AG04450 (cell line): ENCODE data around the gene SREK1IP1. TPM values are rescaled to one million over a fixed set of nuclear protein-coding genes. Genes with fewer than 3 reads are reported as not detected.

ENCODE experiments used
- CTCF ChIA-PET: fragments of 300-600, 350-600 bp; formaldehyde crosslinking; extraction: SDS; loops from one replicate; lab custom pipeline; 2022; ENCODE audit warnings: antibody characterized with exemption, inconsistent platforms; lab: Charles Lee
- POLR2A ChIA-PET: fragments of 350-600 bp; formaldehyde crosslinking; extraction: SDS; loops from one replicate; lab custom pipeline; 2021; ENCODE audit warnings: antibody characterized with exemption, inconsistent platforms; lab: Yijun Ruan, JAX
- DNase-seq: peaks from one replicate; pipeline ENCODE4 v3.0.0-alpha.2; 2011; ENCODE audit warnings: low read depth, low spot score
- H3K27ac ChIP-seq: one replicate; pipeline ENCODE4 v1.5.1; 2012; ENCODE audit warnings: low read depth, low read length, control low read depth
- H3K27me3 ChIP-seq: one replicate; pipeline ENCODE4 v1.6.0; 2012; ENCODE audit warnings: low read length; ENCODE audit not compliant: control insufficient read depth, insufficient read depth
- H3K4me3 ChIP-seq: 2 replicates; pipeline ENCODE4 v1.5.1; 2011; ENCODE audit warnings: mild to moderate bottlenecking, low read depth, low read length, control low read depth
- H3K9me3 ChIP-seq: 2 replicates; pipeline ENCODE4 v1.5.1; 2012; ENCODE audit warnings: low read length; ENCODE audit not compliant: control insufficient read depth, insufficient read depth
- polyA plus RNA-seq: library from polyadenylated mRNA; depleted of rRNA; stranded (reverse); fragments of >200 nt; gene quantifications from 2 replicates; pipeline ENCODE4 v1.2.3, GENCODE V29; 2011
- TF ChIP-seq, protein P1 (sequence below): IDR thresholded peaks from 2 replicates; pipeline ENCODE4 v1.5.1; 2011; ENCODE audit warnings: low read depth, low read length, control low read depth, inconsistent platforms

SREK1IP1 gene
- polyA plus RNA-seq, 1 experiment, result 3.8 TPM

DNA sequence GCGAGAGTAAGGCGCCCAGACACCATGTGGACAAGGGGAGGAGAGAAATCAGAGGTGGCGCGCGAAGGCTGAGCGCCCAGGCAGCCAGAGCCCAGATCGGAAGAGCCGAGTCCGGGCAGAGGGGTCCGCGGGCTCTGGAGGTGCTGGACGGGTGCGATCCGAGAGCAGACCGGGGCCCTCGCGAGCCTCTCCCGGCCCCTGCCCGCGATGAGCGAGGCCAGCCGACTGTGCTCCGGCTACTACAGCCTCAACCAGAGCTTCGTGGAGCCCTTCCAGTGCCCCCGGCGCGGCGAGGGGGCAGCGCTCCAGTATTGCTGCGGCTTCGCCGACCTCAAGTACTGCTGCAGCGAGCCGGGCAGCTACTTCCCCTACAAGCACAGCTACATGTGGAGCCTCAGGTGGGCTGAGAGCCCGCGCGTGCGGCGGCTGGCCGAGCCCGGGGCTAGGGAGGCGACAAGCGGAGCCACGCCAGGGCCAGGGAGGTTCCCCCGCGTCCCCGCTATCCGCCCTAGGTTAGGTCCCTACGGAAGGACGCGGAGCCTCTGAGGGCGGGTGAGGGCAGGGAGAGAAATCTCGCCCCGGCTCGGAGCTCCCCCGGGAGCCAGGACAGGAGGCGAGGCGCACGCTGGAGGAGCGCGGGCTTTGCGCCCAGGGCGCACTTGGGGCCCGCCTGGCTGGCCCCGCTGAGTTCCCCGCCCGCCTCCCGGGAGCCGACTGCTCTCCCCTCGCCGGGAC lies 77.9 kb downstream of the SREK1IP1 start, which contains the start of gene SHISAL2B:
Gene SHISAL2B, plus strand, starts transcription at position 87 of the 735 bp plus-strand sequence. Its CDS starts 121 bp downstream, at position 208.
- no peak within 1 kb of the TSS for H3K27ac ChIP-seq
- H3K4me3 ChIP-seq, result peak within 1 kb of the TSS; percentile 38
- H3K27me3 ChIP-seq, result peaks cover 56% of the 10 kb centered on the region
- DNase-seq, result no peak
- TF ChIP-seq, protein P1, sequence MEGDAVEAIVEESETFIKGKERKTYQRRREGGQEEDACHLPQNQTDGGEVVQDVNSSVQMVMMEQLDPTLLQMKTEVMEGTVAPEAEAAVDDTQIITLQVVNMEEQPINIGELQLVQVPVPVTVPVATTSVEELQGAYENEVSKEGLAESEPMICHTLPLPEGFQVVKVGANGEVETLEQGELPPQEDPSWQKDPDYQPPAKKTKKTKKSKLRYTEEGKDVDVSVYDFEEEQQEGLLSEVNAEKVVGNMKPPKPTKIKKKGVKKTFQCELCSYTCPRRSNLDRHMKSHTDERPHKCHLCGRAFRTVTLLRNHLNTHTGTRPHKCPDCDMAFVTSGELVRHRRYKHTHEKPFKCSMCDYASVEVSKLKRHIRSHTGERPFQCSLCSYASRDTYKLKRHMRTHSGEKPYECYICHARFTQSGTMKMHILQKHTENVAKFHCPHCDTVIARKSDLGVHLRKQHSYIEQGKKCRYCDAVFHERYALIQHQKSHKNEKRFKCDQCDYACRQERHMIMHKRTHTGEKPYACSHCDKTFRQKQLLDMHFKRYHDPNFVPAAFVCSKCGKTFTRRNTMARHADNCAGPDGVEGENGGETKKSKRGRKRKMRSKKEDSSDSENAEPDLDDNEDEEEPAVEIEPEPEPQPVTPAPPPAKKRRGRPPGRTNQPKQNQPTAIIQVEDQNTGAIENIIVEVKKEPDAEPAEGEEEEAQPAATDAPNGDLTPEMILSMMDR, result no peak
- CTCF ChIA-PET, result no interaction called here
- H3K9me3 ChIP-seq, result no peaks in the 10 kb centered on the region; the same call in 1 of the 2 replicates
- POLR2A ChIA-PET, result no interaction called here

DNA sequence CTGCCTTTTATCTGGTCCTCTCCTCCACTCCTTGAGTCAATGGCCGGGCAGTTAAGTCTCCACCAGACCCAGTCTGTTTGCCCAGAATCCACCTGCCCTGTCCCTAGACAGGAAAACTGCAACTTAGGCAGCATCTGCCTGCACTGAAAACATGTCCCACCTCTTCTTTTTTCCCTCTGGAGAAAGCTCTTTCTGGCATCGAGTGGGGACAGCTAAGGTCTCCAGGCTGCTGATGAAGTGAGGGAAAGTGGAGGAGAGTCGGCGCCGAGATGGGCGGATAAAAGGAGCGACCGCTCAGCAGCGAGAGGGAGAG lies 78.4 kb downstream of the SREK1IP1 start:
- Histone ChIP-seq H3K4me3 (peak overlapping the region; percentile 38; the same call in 1 of the 2 replicates), H3K9me3 (no peaks in the 10 kb centered on the region; the same call in 1 of the 2 replicates), H3K27ac (no peak overlapping the region), H3K27me3 (peaks cover 61% of the 10 kb centered on the region)
- DNase-seq, result no peak
- ChIA-PET CTCF (no interaction called here), POLR2A (no interaction called here)
- TF ChIP-seq, protein P1, result no peak

DNA sequence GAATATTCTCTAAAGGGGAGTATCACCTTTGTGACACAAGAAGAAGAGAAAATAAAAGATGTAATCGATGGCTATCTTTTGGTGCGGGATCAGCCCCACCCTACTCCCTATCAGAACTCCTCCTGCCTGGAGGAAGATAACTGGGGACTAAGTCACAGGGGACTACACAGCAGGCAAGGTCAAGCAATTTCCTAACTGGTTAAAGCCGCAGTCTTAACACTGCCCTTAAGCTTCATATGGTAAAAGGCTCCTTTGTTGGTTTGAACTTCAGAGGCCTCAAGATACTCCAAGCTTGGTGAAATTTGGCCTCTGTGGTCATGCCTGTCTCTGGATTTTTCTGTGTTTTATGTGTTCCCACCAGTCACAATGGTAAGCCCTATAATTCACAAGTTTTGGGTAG lies 79.5 kb downstream of the SREK1IP1 start:
- H3K4me3 ChIP-seq, result no peak overlapping the region
- no peak overlapping the region for H3K27ac ChIP-seq
- CTCF ChIA-PET, result no interaction called here
- POLR2A ChIA-PET, result no interaction called here
- DNase-seq, result no peak
- H3K27me3 ChIP-seq, result peaks cover 67% of the 10 kb centered on the region
- no peaks in the 10 kb centered on the region; the same call in 1 of the 2 replicates for H3K9me3 ChIP-seq
- TF ChIP-seq, protein P1, result no peak

DNA sequence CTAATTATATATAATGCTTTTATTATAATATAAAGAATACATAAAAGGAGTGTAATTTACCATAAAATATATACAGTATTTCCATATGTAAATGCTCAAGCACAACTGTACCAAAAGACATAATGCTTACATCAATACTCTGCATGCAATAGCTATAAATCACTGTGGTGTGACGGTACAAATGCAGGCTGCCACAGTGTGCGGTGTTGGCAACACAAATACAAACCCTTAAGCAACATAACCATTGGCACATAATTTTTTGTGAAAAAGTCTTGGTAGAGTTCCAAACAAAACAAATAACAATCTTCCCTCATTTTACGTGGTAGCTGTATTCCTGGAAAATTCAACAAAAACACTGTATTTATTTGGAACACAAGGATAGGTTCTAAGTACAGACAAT lies 80.1 kb downstream of the SREK1IP1 start:
- Histone ChIP-seq H3K9me3 (no peaks in the 10 kb centered on the region; the same call in 1 of the 2 replicates), H3K27ac (no peak overlapping the region), H3K27me3 (peaks cover 65% of the 10 kb centered on the region), H3K4me3 (no peak overlapping the region)
- ChIA-PET CTCF (no interaction called here), POLR2A (no interaction called here)
- no peak for DNase-seq
- TF ChIP-seq, protein P1, result no peak

DNA sequence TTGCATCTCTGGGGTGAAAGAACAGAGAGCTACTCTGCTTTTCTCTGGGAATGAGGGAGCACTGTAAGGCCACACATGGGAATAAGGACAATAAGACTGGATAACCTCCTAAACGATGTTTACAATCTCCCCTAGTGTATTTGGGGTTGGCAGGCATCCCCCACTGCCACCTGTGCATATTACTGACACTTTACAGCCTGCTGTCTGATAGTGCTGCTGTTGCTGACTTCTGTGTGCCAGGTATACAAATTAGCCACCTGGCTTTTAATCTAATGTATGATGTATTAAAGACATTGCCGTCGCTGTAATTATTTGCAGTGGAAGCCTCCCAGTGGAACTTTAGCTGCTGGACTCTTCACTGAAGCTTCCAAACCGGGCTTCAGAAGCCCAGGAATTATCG lies 82.6 kb downstream of the SREK1IP1 start:
- H3K27ac ChIP-seq, result no peak overlapping the region
- POLR2A ChIA-PET, result no interaction called here
- no peak overlapping the region for H3K4me3 ChIP-seq
- no peaks in the 10 kb centered on the region; the same call in 1 of the 2 replicates for H3K9me3 ChIP-seq
- CTCF ChIA-PET, result interaction anchor here (1.6 kb wide), 1 partner anchor 51 kb away, joined by 7 read pairs; no protein-coding TSS in a partner anchor
- H3K27me3 ChIP-seq, result peaks cover 50% of the 10 kb centered on the region
- TF ChIP-seq, protein P1, result no peak
- DNase-seq, result no peak
